GM12873 (cell line): Measurements from ENCODE around the gene LCE3A.

Experiments
- TF ChIP-seq, protein P1 (sequence below): IDR thresholded peaks from 2 replicates; pipeline ENCODE4 v1.5.1; 2012; ENCODE audit warnings: low read depth, mild to moderate bottlenecking, moderate library complexity, low read length, control low read depth; ENCODE audit not compliant: insufficient read depth; ENCODE audit errors: missing control alignments

The LCE3A gene

DNA sequence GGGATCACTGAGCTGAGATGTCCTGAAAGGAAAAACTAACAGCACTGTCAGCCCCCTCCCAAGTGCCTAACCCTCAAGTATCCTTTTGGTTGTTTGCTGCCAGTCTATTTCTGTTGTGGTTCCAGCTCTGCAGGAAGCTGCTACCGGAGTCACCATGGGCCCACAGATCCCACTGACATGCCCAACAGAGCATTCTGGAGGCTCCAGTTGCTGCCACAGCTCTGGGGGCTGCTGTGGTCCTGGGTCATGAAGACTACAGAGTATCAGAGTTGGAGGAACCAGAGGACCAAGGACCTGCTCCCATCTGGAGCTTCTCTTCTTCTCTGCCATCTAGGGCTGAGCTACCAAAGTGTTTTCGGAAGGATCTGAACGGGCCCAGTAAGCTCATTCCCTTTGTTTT, 910 bp downstream of the LCE3A start:
- TF ChIP-seq, protein P1, sequence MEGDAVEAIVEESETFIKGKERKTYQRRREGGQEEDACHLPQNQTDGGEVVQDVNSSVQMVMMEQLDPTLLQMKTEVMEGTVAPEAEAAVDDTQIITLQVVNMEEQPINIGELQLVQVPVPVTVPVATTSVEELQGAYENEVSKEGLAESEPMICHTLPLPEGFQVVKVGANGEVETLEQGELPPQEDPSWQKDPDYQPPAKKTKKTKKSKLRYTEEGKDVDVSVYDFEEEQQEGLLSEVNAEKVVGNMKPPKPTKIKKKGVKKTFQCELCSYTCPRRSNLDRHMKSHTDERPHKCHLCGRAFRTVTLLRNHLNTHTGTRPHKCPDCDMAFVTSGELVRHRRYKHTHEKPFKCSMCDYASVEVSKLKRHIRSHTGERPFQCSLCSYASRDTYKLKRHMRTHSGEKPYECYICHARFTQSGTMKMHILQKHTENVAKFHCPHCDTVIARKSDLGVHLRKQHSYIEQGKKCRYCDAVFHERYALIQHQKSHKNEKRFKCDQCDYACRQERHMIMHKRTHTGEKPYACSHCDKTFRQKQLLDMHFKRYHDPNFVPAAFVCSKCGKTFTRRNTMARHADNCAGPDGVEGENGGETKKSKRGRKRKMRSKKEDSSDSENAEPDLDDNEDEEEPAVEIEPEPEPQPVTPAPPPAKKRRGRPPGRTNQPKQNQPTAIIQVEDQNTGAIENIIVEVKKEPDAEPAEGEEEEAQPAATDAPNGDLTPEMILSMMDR = no peak

DNA sequence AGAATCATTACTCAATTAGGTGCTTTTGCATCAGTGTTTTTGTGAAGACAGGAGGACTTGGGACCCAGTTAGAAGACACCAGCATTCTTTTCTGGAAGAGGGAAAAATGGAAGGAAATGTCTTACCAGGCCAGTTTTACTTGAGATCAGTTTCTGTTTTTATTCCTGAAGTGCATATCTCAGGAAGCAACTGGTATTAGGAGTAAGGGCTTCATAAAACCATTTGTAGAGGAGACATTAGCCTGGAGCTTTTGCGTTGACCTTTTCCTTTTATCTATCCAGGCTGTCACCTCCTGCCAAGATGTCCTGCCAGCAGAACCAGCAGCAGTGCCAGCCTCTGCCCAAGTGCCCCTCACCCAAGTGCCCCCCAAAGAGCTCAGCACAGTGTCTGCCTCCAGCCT, 9.4 kb downstream of the LCE3A start, which contains the start of gene LCE3B:
Gene LCE3B (plus strand): TSS at position 301 of the 400 bp plus-strand sequence. CDS start 0 bp downstream, at position 301.
- TF ChIP-seq, protein P1 = no peak

DNA sequence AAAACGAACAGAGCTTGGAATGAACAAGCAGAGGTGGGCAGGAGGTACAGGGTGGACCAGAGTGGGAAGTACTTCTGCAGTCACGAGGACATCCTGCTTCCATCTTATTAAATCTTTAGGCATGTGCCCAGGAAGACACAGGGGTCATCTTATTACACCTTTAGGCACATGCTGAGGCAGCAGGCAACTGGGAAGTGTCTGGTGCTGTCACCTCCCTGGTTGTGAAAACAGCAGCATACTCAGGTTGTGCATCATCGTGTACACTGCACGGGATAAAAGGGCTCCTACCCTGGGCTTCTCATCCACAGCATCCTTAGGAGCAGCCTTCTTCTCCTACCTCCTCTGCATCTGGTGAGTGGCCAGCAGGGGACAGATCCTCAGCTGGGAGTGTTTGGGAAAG, 23.0 kb downstream of the LCE3A start, which contains the start of gene LCE3C:
Gene LCE3C (plus strand): TSS at position 301 of the 400 bp plus-strand sequence. CDS start 498 bp downstream, outside the sequence.
- TF ChIP-seq, protein P1 = no peak

DNA sequence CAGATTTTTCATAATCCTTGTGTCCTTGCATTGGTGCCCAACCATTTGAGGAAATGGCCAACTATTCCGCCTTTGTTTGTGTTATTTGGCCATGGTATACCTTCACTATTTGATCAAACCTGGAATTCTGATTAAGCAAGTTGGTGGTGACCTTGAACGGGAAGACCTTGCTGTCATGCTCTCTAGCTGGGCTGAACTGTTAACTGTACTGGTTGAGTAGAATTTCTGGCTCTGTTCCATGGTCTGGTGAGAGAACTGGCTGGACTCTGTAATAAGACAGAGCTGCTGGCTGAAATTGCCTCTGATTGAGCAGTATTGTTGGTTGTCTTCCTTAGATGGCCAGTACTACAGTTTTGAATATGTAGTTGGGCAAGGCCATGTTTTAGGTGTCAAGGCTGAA, 25.9 kb downstream of the LCE3A start:
- TF ChIP-seq, protein P1 = no peak

DNA sequence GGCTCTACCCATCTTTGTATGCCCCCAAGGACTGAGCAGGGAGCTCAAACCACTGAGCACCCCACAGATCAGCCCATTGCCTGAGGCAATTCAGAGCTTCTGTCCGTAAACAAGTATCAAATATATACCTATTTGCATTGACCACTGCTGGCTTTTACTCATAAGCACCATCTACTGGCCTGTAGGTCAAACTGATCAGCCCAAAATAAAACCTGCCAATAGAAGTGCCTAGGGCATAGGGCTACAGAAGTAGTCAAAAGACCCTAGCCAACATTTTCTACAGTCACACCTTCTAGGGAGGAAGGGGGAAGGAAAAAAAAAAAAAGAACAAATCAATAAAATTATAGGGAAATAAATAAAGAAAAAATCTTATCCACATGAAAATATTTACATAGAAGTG, 37.3 kb downstream of the LCE3A start:
- TF ChIP-seq, protein P1 = peak; percentile 44

DNA sequence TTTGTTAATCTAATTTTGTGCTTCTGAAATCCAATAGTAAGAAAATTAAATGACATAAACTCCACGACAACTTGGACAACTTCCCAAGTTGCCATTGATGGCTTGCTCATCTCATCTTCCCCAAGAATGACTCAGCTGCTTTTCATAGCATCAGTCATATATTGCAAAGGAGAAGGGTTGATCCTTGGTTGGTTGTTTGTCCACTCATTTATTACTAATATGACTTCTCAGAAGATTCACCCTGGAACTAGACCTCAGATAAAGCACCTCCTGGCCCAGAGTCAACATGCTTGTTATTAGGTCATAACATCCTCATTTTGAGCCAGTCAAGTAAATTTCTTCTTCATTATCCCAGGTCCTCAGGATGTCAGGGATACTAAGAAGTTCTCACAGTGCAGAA, 40.3 kb downstream of the LCE3A start:
- TF ChIP-seq, protein P1 = no peak

DNA sequence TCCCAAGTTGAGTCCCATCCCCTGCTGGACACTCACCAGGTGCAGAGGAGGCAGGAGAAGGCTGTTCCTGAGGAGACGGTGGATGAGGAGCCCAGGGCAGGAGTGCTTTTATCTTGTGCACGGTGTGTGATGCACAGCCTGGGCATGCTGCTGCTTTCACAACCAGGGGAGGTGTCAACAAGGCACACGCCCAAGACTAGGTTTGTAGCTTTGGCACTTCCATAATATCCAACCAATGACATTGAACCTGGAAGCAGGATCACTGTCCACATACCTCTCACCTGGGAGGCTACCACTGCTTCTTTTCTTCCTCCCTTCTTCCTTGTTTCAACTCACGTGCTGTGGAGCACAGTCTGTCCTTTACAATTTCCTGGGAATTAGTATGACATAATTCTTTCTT, 42.5 kb downstream of the LCE3A start, which contains the start of gene LCE3D:
Gene LCE3D (minus strand): TSS at position 84 of the 400 bp plus-strand sequence. CDS start 580 bp downstream, outside the sequence.
- TF ChIP-seq, protein P1 = no peak
